AG08395 (cell line): Measurements from ENCODE around the gene TMEM266.
"Not testable (repeated sequence)": the region's sequence is repeated elsewhere in the genome, so short reads cannot be mapped to it uniquely, and the experiment has no call there.

Source experiments
- DNase-seq: peaks from one replicate; pipeline ENCODE4 v3.0.0; 2012; ENCODE audit warnings: mixed read lengths, low spot score

TMEM266 gene

GRCh38 chr15:76059320-76060117 is at the start of gene TMEM266:
TMEM266 (plus strand) TSS chr15:76059985; CDS start chr15:76134264, 74,279 bp downstream.
- DNase-seq = peak; percentile 43

- no peak for DNase-seq
These were observed 49.2 kb upstream of the TMEM266 start for GRCh38 chr15:76010613-76011012.

GRCh38 chr15:76011627-76012551 is 47.9 kb upstream of the TMEM266 start, which contains the start of gene NRG4:
NRG4 (minus strand) TSS chr15:76012424; CDS start chr15:76011230, 1,194 bp downstream.
- peak; percentile 1 for DNase-seq

- not testable (repeated sequence) for DNase-seq
These were observed 46.3 kb upstream of the TMEM266 start for GRCh38 chr15:76013470-76013869.

GRCh38 chr15:76024021-76024768 is 35.6 kb upstream of the TMEM266 start:
- DNase-seq = no peak

GRCh38 chr15:76032046-76032445 is 27.7 kb upstream of the TMEM266 start:
- no peak for DNase-seq

GRCh38 chr15:76033438-76033837 is 26.3 kb upstream of the TMEM266 start:
- DNase-seq = no peak

- no peak for DNase-seq
These were observed 25.7 kb upstream of the TMEM266 start for GRCh38 chr15:76034111-76034510.

- DNase-seq = no peak
These were observed 24.2 kb upstream of the TMEM266 start for GRCh38 chr15:76035593-76035992.

GRCh38 chr15:76038512-76038911 is 21.3 kb upstream of the TMEM266 start:
- DNase-seq = no peak

GRCh38 chr15:76054201-76054600 is 5.6 kb upstream of the TMEM266 start:
- not testable (repeated sequence) for DNase-seq

- no peak for DNase-seq
These were observed 2.9 kb upstream of the TMEM266 start for GRCh38 chr15:76056931-76057330.

- peak; percentile 55 for DNase-seq
These were observed 2.3 kb upstream of the TMEM266 start for GRCh38 chr15:76057332-76058000.

- no peak for DNase-seq
These were observed 968 bp upstream of the TMEM266 start for GRCh38 chr15:76058714-76059319.

GRCh38 chr15:76060118-76060989 is 569 bp downstream of the TMEM266 start:
- no peak for DNase-seq

- no peak for DNase-seq
These were observed 1.9 kb downstream of the TMEM266 start for GRCh38 chr15:76061700-76062099.

GRCh38 chr15:76062286-76062685 is 2.5 kb downstream of the TMEM266 start:
- DNase-seq = no peak

GRCh38 chr15:76064375-76064774 is 4.6 kb downstream of the TMEM266 start:
- no peak for DNase-seq

- DNase-seq = no peak
These were observed 5.5 kb downstream of the TMEM266 start for GRCh38 chr15:76065245-76065644.

- DNase-seq = no peak
These were observed 6.0 kb downstream of the TMEM266 start for GRCh38 chr15:76065793-76066192.
